Effector memory CD8-positive, alpha-beta T cell (primary cell): Measurements from ENCODE around the gene SPG7.
A peak's percentile ranks its signal among the peaks of the same experiment; 100 is the strongest.

ENCODE experiments used
- ATAC-seq: fragments of 150-1000 bp; cut with Tn5 transposase; replicated peaks from 2 replicates; pipeline ENCODE4 v1.10.0; 2021; ENCODE audit warnings: mild to moderate bottlenecking, moderate library complexity
- DNase-seq, 3 experiments: peaks; one replicate each; pipeline ENCODE4 v3.0.0; 2021
- H3K27ac Mint-ChIP-seq, 2 donors: one replicate each; pipeline ENCODE4 v1.8.0; 2022; ENCODE audit warnings: mild to moderate bottlenecking in 2 of 2, mixed read lengths in 2 of 2, moderate library complexity in 2 of 2
- H3K27me3 Mint-ChIP-seq, 2 donors: one replicate each; pipeline ENCODE4 v1.8.0; 2022; ENCODE audit warnings: mixed read lengths in 2 of 2
- H3K36me3 Mint-ChIP-seq: one replicate; pipeline ENCODE4 v1.8.0; 2022; ENCODE audit warnings: mild to moderate bottlenecking, moderate library complexity, mixed read lengths; ENCODE audit not compliant: insufficient read depth
- H3K4me1 Mint-ChIP-seq, 2 donors: one replicate each; pipeline ENCODE4 v1.8.0; 2022; ENCODE audit warnings: low read depth in 2 of 2, mixed read lengths in 2 of 2
- H3K4me3 Mint-ChIP-seq, 2 donors: one replicate each; pipeline ENCODE4 v1.8.0; 2022; ENCODE audit warnings: mild to moderate bottlenecking in 2 of 2, mixed read lengths in 2 of 2, moderate library complexity in 2 of 2
- H3K9me3 Mint-ChIP-seq, 2 donors: one replicate each; pipeline ENCODE4 v1.8.0; 2022; ENCODE audit warnings: mixed read lengths in 2 of 2

The SPG7 gene

GRCh38 chr16:89534252-89534756 lies 26.1 kb downstream of the SPG7 start:
- peak overlapping the region; percentile 34 to 52 for H3K4me3 Mint-ChIP-seq
- peaks cover 41% of the 10 kb centered on the region for H3K36me3 Mint-ChIP-seq
- no peaks in the 10 kb centered on the region for H3K27me3 Mint-ChIP-seq
- H3K9me3 Mint-ChIP-seq = no peaks in the 10 kb centered on the region
- H3K4me1 Mint-ChIP-seq = peaks cover 10% of the 10 kb centered on the region in 2 donors
- ATAC-seq (peak; percentile 88), DNase-seq (no peak)
- H3K27ac Mint-ChIP-seq = peak overlapping the region; percentile 54 to 70

- no peak for ATAC-seq
- Mint-ChIP-seq H3K27ac (no peak overlapping the region), H3K36me3 (peaks cover 37% of the 10 kb centered on the region)
These were observed 28.2 kb downstream of the SPG7 start for GRCh38 chr16:89536371-89536770.

GRCh38 chr16:89536886-89537548 lies 28.8 kb downstream of the SPG7 start:
- Mint-ChIP-seq H3K27ac (no peak overlapping the region), H3K36me3 (peaks cover 33% of the 10 kb centered on the region), H3K4me1 (peaks cover 10% of the 10 kb centered on the region in 2 donors), H3K9me3 (no peaks in the 10 kb centered on the region), H3K27me3 (no peaks in the 10 kb centered on the region), H3K4me3 (no peak overlapping the region)
- DNase-seq (no peak), ATAC-seq (no peak)

More at GRCh38 chr16:89536371-89536770, 28.2 kb downstream of the SPG7 start:
- DNase-seq = no peak
- Mint-ChIP-seq H3K9me3 (no peaks in the 10 kb centered on the region), H3K27me3 (no peaks in the 10 kb centered on the region), H3K4me3 (no peak overlapping the region), H3K4me1 (peaks cover 10% of the 10 kb centered on the region in 2 donors)

- no peak overlapping the region for H3K4me3 Mint-ChIP-seq
- no peak overlapping the region for H3K27ac Mint-ChIP-seq
- no peaks in the 10 kb centered on the region for H3K27me3 Mint-ChIP-seq
- ATAC-seq = no peak
- DNase-seq = no peak
- peaks cover 10% of the 10 kb centered on the region in 2 donors for H3K4me1 Mint-ChIP-seq
- H3K36me3 Mint-ChIP-seq = peaks cover 28% of the 10 kb centered on the region
- no peaks in the 10 kb centered on the region for H3K9me3 Mint-ChIP-seq
These were observed 29.3 kb downstream of the SPG7 start for GRCh38 chr16:89537549-89537925.

GRCh38 chr16:89538286-89538685 lies 30.1 kb downstream of the SPG7 start:
- Mint-ChIP-seq H3K4me1 (peaks cover 10% of the 10 kb centered on the region in 2 donors), H3K36me3 (peaks cover 21% of the 10 kb centered on the region), H3K27ac (peak overlapping the region in 1 of 2 donors; percentile 44), H3K27me3 (no peaks in the 10 kb centered on the region), H3K9me3 (no peaks in the 10 kb centered on the region), H3K4me3 (no peak overlapping the region)
- ATAC-seq = no peak
- DNase-seq = no peak

GRCh38 chr16:89540557-89540956 lies 32.4 kb downstream of the SPG7 start:
- Mint-ChIP-seq H3K4me3 (no peak overlapping the region), H3K9me3 (no peaks in the 10 kb centered on the region), H3K4me1 (no peaks in the 10 kb centered on the region), H3K36me3 (peaks cover 15% of the 10 kb centered on the region), H3K27me3 (no peaks in the 10 kb centered on the region), H3K27ac (no peak overlapping the region)
- ATAC-seq = no peak
- no peak for DNase-seq

- Mint-ChIP-seq H3K27me3 (no peaks in the 10 kb centered on the region), H3K27ac (no peak overlapping the region), H3K9me3 (no peaks in the 10 kb centered on the region), H3K4me3 (no peak overlapping the region), H3K4me1 (no peaks in the 10 kb centered on the region), H3K36me3 (peaks cover 21% of the 10 kb centered on the region)
- DNase-seq (no peak), ATAC-seq (no peak)
These were observed 33.6 kb downstream of the SPG7 start for GRCh38 chr16:89541792-89542191.

- Mint-ChIP-seq H3K27me3 (no peaks in the 10 kb centered on the region), H3K4me1 (no peaks in the 10 kb centered on the region), H3K4me3 (no peak overlapping the region), H3K9me3 (no peaks in the 10 kb centered on the region), H3K36me3 (peaks cover 34% of the 10 kb centered on the region), H3K27ac (no peak overlapping the region)
- no peak for DNase-seq
- no peak for ATAC-seq
These were observed 35.9 kb downstream of the SPG7 start for GRCh38 chr16:89544113-89544512.

- Mint-ChIP-seq H3K36me3 (peaks cover 34% of the 10 kb centered on the region), H3K9me3 (no peaks in the 10 kb centered on the region)
These were observed 36.5 kb downstream of the SPG7 start for GRCh38 chr16:89544713-89545043.

GRCh38 chr16:89545044-89545830 lies 37.0 kb downstream of the SPG7 start:
- H3K4me3 Mint-ChIP-seq = no peak overlapping the region
- no peak for ATAC-seq
- H3K4me1 Mint-ChIP-seq = no peaks in the 10 kb centered on the region
- H3K36me3 Mint-ChIP-seq = peaks cover 29% of the 10 kb centered on the region
- H3K9me3 Mint-ChIP-seq = no peaks in the 10 kb centered on the region
- H3K27ac Mint-ChIP-seq = no peak overlapping the region
- DNase-seq = no peak
- no peaks in the 10 kb centered on the region for H3K27me3 Mint-ChIP-seq

More at GRCh38 chr16:89544713-89545043, 36.5 kb downstream of the SPG7 start:
- Mint-ChIP-seq H3K4me3 (no peak overlapping the region), H3K27ac (no peak overlapping the region), H3K27me3 (no peaks in the 10 kb centered on the region), H3K4me1 (no peaks in the 10 kb centered on the region)
- DNase-seq (no peak), ATAC-seq (no peak)

GRCh38 chr16:89545831-89546574 lies 37.8 kb downstream of the SPG7 start:
- no peak overlapping the region for H3K27ac Mint-ChIP-seq

GRCh38 chr16:89546781-89547180 lies 38.6 kb downstream of the SPG7 start:
- H3K27ac Mint-ChIP-seq = no peak overlapping the region

More at GRCh38 chr16:89545831-89546574, 37.8 kb downstream of the SPG7 start:
- Mint-ChIP-seq H3K4me3 (no peak overlapping the region), H3K36me3 (peaks cover 23% of the 10 kb centered on the region), H3K9me3 (no peaks in the 10 kb centered on the region), H3K27me3 (no peaks in the 10 kb centered on the region), H3K4me1 (no peaks in the 10 kb centered on the region)
- DNase-seq (no peak), ATAC-seq (no peak)

GRCh38 chr16:89547291-89547690 lies 39.1 kb downstream of the SPG7 start:
- DNase-seq (no peak), ATAC-seq (no peak)
- no peak overlapping the region for H3K4me3 Mint-ChIP-seq
- no peak overlapping the region for H3K27ac Mint-ChIP-seq
- H3K4me1 Mint-ChIP-seq = no peaks in the 10 kb centered on the region
- H3K9me3 Mint-ChIP-seq = no peaks in the 10 kb centered on the region
- peaks cover 23% of the 10 kb centered on the region for H3K36me3 Mint-ChIP-seq
- no peaks in the 10 kb centered on the region for H3K27me3 Mint-ChIP-seq

More at GRCh38 chr16:89546781-89547180, 38.6 kb downstream of the SPG7 start:
- no peak for ATAC-seq
- Mint-ChIP-seq H3K4me1 (no peaks in the 10 kb centered on the region), H3K9me3 (no peaks in the 10 kb centered on the region), H3K27me3 (no peaks in the 10 kb centered on the region), H3K4me3 (no peak overlapping the region), H3K36me3 (peaks cover 23% of the 10 kb centered on the region)
- DNase-seq = no peak
